PC-3 (cell line): Measurements from ENCODE around the gene TTLL4. TPM values are rescaled to one million over a fixed set of nuclear protein-coding genes. Genes with fewer than 3 reads are reported as not detected.
A peak's percentile ranks its signal among the peaks of the same experiment; 100 is the strongest.

ENCODE experiments used
- ATAC-seq: fragments of 200-7000 bp; cut with Tn5 transposase; 2 replicates; pipeline ENCODE4 v1.9.1; 2020; ENCODE audit warnings: mild to moderate bottlenecking, moderate library complexity
- BruUV-seq: library from RNA; stranded (reverse); fragments of 400-500 nt; replicated peaks from 2 replicates; lab custom pipeline; 2021; lab: Mats Ljungman, UMichigan
- CTCF ChIA-PET: fragments of 300-600 bp; sonication (Branson Sonifier 250); formaldehyde crosslinking; loops from one replicate; lab custom pipeline; 2022; ENCODE audit warnings: antibody characterized with exemption; lab: Charles Lee
- POLR2A ChIA-PET: fragments of 300-600 bp; sonication (Branson Sonifier 250); formaldehyde crosslinking; loops from one replicate; lab custom pipeline; 2022; ENCODE audit warnings: antibody characterized with exemption; ENCODE audit not compliant: unreplicated experiment; lab: Charles Lee
- DNase-seq: peaks from one replicate; pipeline ENCODE4 v3.0.0-alpha.2; 2015
- H2AFZ ChIP-seq: fragments of 300-600 bp; sonication (generic); 2 replicates; pipeline ENCODE4 v1.6.0; 2016; ENCODE audit warnings: antibody characterized with exemption, low read length
- H3F3A ChIP-seq: fragments of 300-600 bp; sonication (generic); one replicate; pipeline ENCODE4 v1.6.0; 2017; ENCODE audit warnings: antibody characterized with exemption, low read length, control low read depth, mild to moderate bottlenecking; ENCODE audit not compliant: unreplicated experiment
- H3K27ac ChIP-seq: fragments of 300-600 bp; sonication (generic); 2 replicates; pipeline ENCODE4 v1.5.1; 2016; ENCODE audit warnings: mild to moderate bottlenecking, low read length
- H3K27me3 ChIP-seq: fragments of 300-600 bp; sonication (generic); 2 replicates; pipeline ENCODE4 v1.6.1; 2016; ENCODE audit warnings: low read length, mixed read lengths
- H3K36me3 ChIP-seq: fragments of 300-600 bp; sonication (generic); 2 replicates; pipeline ENCODE4 v1.6.1; 2016; ENCODE audit warnings: low read depth, mixed run types, low read length, mixed read lengths
- H3K4me1 ChIP-seq: fragments of 300-600 bp; sonication (generic); 2 replicates; pipeline ENCODE4 v1.5.1; 2016; ENCODE audit warnings: low read length; ENCODE audit not compliant: insufficient read depth
- H3K4me2 ChIP-seq: fragments of 300-600 bp; sonication (generic); 2 replicates; pipeline ENCODE4 v1.6.0; 2016; ENCODE audit warnings: low read length
- H3K4me3 ChIP-seq: fragments of 300-600 bp; sonication (generic); 2 replicates; pipeline ENCODE4 v1.5.1; 2016; ENCODE audit warnings: mild to moderate bottlenecking, low read length, mixed read lengths
- H3K79me2 ChIP-seq: fragments of 300-600 bp; sonication (generic); 2 replicates; pipeline ENCODE4 v1.6.1; 2017; ENCODE audit warnings: low read length, mixed read lengths
- H3K9ac ChIP-seq: fragments of 300-600 bp; sonication (generic); 2 replicates; pipeline ENCODE4 v1.6.0; 2016; ENCODE audit warnings: mild to moderate bottlenecking, low read length
- H3K9me2 ChIP-seq: fragments of 300-600 bp; sonication (generic); replicated peaks from 2 replicates; pipeline ENCODE4 v1.6.1; 2016; ENCODE audit warnings: mixed run types, low read length, mixed read lengths
- H3K9me3 ChIP-seq: fragments of 300-600 bp; sonication (generic); 2 replicates; pipeline ENCODE4 v1.6.1; 2016; ENCODE audit warnings: low read length, mixed read lengths
- H4K20me1 ChIP-seq: fragments of 300-600 bp; sonication (generic); 2 replicates; pipeline ENCODE4 v1.6.1; 2016; ENCODE audit warnings: low read length, mixed read lengths
- EZH2 ChIP-seq: fragments of 300-600 bp; sonication (generic); IDR thresholded peaks from one replicate; pipeline ENCODE4 v1.6.1; 2017; ENCODE audit warnings: antibody characterized with exemption, mild to moderate bottlenecking, low read length; ENCODE audit not compliant: unreplicated experiment
- EZH2phosphoT487 ChIP-seq: fragments of 300-600 bp; sonication (generic); IDR thresholded peaks from 2 replicates; pipeline ENCODE4 v1.6.1; 2018; ENCODE audit warnings: mild to moderate bottlenecking, antibody characterized with exemption, low read length, borderline replicate concordance
- intact Hi-C: fragments of 100-400 bp; cut with micrococcal nuclease; formaldehyde crosslinking; loops from 2 replicates; pipeline ENCODE4 v1.9.0; 2023
- total RNA-seq: library from RNA; depleted of rRNA; stranded (reverse); fragments of >200 nt; gene quantifications from 2 replicates; pipeline ENCODE4 v1.2.3, GENCODE V29; 2014
- TF ChIP-seq, protein P1 (sequence below): fragments of 300-600 bp; sonication (generic); conservative IDR thresholded peaks from 2 replicates; pipeline ENCODE4 v1.5.1; 2017; ENCODE audit warnings: antibody characterized with exemption, low read depth, mild to moderate bottlenecking, low read length

The TTLL4 gene
- total RNA-seq, 1 experiment from 2014 or later: 21.0 TPM

DNA sequence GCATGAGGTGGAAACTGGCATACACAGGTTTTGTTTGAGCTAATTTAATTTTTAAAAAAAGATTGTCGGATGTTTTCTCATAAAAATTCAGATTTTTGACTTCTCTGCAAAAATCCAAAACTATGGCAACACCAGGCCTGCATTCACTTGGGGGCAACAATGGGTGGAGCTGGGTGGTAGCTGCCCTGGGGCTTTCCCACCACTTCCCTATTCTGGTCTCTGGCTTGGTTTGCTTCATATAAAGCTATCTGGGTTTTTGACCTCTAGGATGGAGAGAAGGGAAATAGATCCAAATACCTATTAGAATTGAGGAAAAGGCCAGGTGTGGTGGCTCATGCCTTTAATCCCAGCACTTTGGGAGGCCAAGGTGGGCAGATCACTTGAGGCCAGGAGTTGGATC, 65.9 kb downstream of the TTLL4 start:
- H3K4me3 ChIP-seq: no peak overlapping the region; the same call in 1 of the 2 replicates
- CTCF ChIA-PET: no interaction called here
- no peaks in the 10 kb centered on the region for H4K20me1 ChIP-seq
- no TSS peak for BruUV-seq
- H3K4me2 ChIP-seq: no peak overlapping the region
- H3K27ac ChIP-seq: no peak overlapping the region
- H3K27me3 ChIP-seq: no peaks in the 10 kb centered on the region
- H3K4me1 ChIP-seq: peaks cover 9% of the 10 kb centered on the region
- intact Hi-C loops: no loop called here
- no peaks in the 10 kb centered on the region for H3K79me2 ChIP-seq
- DNase-seq: no peak
- peaks cover 20% of the 10 kb centered on the region; the same call in 1 of the 2 replicates for H3K36me3 ChIP-seq
- TF ChIP-seq EZH2phosphoT487 (no peak), EZH2 (no peak)
- TF ChIP-seq, protein P1, sequence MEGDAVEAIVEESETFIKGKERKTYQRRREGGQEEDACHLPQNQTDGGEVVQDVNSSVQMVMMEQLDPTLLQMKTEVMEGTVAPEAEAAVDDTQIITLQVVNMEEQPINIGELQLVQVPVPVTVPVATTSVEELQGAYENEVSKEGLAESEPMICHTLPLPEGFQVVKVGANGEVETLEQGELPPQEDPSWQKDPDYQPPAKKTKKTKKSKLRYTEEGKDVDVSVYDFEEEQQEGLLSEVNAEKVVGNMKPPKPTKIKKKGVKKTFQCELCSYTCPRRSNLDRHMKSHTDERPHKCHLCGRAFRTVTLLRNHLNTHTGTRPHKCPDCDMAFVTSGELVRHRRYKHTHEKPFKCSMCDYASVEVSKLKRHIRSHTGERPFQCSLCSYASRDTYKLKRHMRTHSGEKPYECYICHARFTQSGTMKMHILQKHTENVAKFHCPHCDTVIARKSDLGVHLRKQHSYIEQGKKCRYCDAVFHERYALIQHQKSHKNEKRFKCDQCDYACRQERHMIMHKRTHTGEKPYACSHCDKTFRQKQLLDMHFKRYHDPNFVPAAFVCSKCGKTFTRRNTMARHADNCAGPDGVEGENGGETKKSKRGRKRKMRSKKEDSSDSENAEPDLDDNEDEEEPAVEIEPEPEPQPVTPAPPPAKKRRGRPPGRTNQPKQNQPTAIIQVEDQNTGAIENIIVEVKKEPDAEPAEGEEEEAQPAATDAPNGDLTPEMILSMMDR: no peak
- ATAC-seq: no peak
- POLR2A ChIA-PET: no interaction called here
- H3K9me2 ChIP-seq: no peaks in the 10 kb centered on the region
- H3F3A ChIP-seq: no peaks in the 10 kb centered on the region
- no peak overlapping the region for H2AFZ ChIP-seq
- H3K9ac ChIP-seq: no peak overlapping the region
- H3K9me3 ChIP-seq: peaks cover 15% of the 10 kb centered on the region; the same call in 1 of the 2 replicates

DNA sequence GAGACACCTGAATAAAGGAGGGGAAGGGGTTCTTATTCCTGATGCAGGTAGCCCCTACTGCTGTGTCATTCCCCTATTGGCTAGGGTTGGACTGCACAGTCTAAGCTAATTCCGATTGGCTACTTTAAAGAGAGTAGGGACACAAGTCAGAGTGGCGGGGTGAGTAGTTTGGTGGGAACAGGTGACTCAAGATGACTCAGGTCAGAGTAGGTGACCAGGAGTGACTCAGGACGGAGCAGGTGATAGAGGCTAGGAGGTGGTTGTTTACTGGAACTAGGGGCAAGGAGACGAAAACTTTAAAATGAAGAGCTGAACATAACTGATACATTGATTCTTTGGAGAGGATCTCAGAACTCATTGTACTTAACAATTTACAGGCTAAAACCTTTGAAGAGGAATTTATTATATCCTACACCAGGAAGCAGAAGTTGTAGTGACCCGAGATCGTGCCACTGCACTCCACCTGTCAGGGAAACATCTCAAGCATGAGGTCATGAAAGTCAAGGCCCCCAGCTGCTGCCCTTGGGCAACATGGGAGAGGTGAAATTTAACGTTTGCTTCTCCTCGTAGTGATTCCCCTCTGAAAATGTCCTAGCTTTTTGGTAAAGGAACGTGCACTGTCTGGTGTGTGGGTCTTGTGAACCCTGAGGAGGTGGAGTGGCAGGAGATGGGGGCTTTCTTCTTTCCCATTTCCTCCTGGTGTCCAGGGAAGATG, 66.8 kb downstream of the TTLL4 start:
- H2AFZ ChIP-seq: no peak overlapping the region
- no peaks in the 10 kb centered on the region for H4K20me1 ChIP-seq
- peaks cover 15% of the 10 kb centered on the region; the same call in 1 of the 2 replicates for H3K9me3 ChIP-seq
- ATAC-seq (no peak), DNase-seq (peak; percentile 20)
- H3K27ac ChIP-seq: no peak overlapping the region
- H3K9ac ChIP-seq: no peak overlapping the region
- no peaks in the 10 kb centered on the region for H3K9me2 ChIP-seq
- POLR2A ChIA-PET: no interaction called here
- TF ChIP-seq EZH2 (no peak), EZH2phosphoT487 (no peak)
- TF ChIP-seq, protein P1: no peak
- no peaks in the 10 kb centered on the region for H3F3A ChIP-seq
- H3K4me1 ChIP-seq: peaks cover 10% of the 10 kb centered on the region
- peaks cover 20% of the 10 kb centered on the region; the same call in 1 of the 2 replicates for H3K36me3 ChIP-seq
- no TSS peak for BruUV-seq
- no peak overlapping the region for H3K4me2 ChIP-seq
- H3K4me3 ChIP-seq: no peak overlapping the region
- intact Hi-C loops: no loop called here
- no peaks in the 10 kb centered on the region for H3K27me3 ChIP-seq
- CTCF ChIA-PET: no interaction called here
- H3K79me2 ChIP-seq: no peaks in the 10 kb centered on the region

DNA sequence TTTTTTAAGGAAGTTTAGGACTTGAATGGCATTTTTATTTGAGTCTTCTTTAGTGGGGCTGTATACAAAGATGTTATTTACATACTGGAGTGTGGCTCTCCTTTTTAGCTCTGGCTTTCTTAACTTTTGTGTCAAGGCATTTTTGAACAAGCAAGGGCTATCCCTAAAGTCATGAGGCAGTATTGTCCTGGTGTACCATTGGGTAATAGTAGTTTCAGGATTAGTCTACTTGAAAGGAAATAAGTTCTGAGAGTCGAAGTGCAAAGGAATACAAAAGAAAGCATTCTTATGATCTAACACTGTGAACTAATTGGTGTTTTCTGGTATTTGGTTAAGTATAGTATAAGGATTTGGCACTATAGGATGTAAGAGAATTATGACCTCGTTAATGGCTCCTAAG, 69.4 kb downstream of the TTLL4 start:
- no peak overlapping the region for H3K27ac ChIP-seq
- H3K79me2 ChIP-seq: no peaks in the 10 kb centered on the region
- no peak overlapping the region for H3K4me3 ChIP-seq
- H4K20me1 ChIP-seq: no peaks in the 10 kb centered on the region
- POLR2A ChIA-PET: interaction anchor here (0.6 kb wide), 1 partner anchor 129 kb away, joined by 5 read pairs; no protein-coding TSS in a partner anchor
- H3K4me2 ChIP-seq: no peak overlapping the region
- DNase-seq (no peak), ATAC-seq (no peak)
- peaks cover 10% of the 10 kb centered on the region for H3K4me1 ChIP-seq
- H3K9me2 ChIP-seq: no peaks in the 10 kb centered on the region
- intact Hi-C loops: loop anchor here (5.0 to 10.0 kb wide), 2 partner anchors 65 to 68 kb away; partner anchors contain the start of gene TTLL4
- no peak for TF ChIP-seq EZH2phosphoT487
- TF ChIP-seq, protein P1: no peak
- TF ChIP-seq EZH2: no peak
- H3K9ac ChIP-seq: no peak overlapping the region
- peaks cover 20% of the 10 kb centered on the region; the same call in 1 of the 2 replicates for H3K36me3 ChIP-seq
- CTCF ChIA-PET: no interaction called here
- H2AFZ ChIP-seq: no peak overlapping the region
- no TSS peak for BruUV-seq
- no peaks in the 10 kb centered on the region for H3F3A ChIP-seq
- peaks cover 15% of the 10 kb centered on the region; the same call in 1 of the 2 replicates for H3K9me3 ChIP-seq
- H3K27me3 ChIP-seq: no peaks in the 10 kb centered on the region
